AML-193 (cell line): Measurements from ENCODE around the gene CFAP119.

ENCODE experiments used
- DNase-seq, 2 experiments: peaks; one replicate each; lab custom pipeline; 2025; lab: John Stamatoyannopoulos, UW

Gene CFAP119

DNA sequence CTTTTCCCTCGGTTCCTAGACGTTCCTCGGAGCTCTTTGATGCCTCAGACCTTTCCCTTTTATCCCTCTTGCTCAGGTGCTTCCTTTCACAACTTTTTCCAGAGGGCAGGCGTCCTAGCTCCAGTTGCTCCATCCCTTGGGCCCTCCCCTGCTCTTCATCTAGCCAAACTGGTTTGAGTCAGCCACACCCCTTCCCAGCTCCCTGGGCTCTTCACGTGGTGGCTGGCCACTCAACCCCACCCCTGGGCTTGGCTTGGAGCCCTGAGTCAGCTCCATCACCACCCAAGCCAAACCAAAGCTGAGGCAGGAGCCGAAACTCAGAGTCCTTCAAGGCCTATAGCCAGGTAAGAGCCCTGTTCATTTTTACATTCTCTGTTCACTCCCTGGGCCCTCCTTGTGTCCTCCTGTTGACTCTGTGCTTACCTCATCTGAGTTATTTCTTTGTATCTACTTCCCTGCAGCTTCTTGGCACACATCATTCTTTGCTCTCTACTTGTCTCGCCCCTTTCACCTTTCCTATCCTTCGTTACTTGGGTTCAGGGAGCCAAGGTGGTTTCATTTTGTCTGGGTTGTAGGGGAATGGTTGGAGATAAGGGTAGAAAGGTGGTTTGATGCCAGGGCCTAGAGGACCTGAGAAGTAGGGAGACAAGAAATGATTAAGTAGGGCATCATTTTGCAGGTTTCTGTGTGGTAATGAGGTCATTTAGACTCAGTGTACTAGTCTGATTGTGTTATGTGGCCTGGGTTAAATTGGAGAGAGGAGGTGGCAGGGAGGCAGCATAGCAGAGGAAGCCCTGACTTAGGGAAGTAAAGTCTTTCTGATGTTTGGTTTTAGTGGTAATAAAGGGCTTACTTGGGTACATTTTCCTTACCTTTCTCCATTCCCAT lies 21.3 kb downstream of the CFAP119 start:
- no peak for DNase-seq

DNA sequence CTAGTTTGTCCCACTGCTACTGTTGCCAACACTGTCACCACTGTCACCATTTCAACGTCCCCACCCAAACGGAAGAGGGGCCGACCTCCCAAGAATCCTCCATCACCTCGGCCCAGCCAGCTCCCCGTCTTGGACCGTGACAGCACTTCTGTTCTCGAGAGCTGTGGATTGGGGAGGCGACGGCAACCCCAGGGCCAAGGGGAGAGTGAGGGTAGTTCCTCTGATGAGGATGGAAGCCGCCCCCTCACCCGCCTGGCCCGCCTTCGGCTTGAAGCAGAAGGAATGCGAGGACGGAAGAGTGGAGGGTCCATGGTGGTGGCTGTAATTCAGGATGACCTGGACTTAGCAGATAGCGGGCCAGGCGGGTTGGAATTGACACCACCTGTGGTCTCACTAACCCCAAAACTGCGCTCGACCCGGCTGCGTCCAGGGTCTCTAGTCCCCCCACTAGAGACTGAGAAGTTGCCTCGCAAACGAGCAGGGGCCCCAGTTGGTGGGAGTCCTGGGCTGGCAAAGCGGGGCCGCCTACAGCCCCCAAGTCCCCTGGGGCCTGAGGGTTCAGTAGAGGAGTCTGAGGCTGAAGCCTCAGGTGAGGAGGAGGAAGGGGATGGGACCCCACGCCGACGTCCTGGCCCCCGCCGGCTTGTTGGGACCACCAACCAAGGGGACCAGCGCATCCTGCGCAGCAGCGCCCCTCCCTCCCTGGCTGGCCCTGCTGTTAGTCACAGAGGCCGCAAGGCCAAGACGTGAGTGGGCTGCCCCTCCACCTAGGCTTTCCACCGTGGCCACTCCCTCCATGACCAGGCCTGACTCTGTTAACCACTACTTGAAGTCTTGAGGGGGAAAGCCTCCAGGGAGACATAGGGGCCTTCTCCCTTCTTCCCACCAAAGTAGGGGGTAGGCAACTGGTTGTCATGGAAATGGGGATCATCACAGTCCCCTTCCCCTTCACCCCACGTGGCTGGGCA lies 22.6 kb downstream of the CFAP119 start:
- no peak for DNase-seq

DNA sequence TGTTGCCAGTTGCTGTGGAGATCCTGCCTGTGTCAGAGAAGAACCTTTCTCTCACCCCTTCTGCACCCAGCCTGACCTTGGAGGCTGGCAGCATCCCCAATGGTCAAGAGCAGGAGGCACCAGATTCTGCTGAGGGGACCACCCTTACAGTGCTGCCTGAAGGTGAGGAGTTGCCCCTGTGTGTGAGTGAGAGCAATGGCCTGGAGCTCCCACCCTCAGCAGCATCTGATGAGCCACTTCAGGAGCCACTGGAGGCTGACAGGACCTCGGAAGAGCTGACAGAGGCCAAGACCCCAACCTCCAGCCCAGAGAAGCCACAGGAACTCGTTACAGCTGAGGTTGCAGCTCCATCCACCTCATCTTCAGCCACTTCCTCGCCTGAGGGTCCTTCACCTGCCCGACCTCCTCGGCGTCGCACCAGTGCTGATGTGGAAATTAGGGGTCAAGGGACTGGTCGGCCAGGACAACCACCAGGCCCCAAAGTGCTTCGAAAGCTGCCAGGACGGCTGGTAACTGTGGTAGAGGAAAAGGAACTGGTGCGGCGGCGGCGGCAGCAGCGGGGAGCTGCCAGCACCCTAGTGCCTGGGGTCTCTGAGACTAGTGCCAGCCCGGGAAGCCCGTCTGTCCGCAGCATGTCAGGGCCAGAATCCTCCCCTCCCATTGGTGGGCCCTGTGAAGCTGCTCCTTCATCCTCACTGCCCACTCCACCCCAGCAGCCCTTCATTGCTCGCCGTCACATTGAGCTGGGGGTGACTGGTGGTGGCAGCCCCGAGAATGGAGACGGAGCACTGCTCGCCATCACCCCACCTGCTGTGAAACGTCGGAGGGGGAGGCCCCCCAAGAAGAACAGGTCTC lies 23.8 kb downstream of the CFAP119 start:
- DNase-seq = no peak

DNA sequence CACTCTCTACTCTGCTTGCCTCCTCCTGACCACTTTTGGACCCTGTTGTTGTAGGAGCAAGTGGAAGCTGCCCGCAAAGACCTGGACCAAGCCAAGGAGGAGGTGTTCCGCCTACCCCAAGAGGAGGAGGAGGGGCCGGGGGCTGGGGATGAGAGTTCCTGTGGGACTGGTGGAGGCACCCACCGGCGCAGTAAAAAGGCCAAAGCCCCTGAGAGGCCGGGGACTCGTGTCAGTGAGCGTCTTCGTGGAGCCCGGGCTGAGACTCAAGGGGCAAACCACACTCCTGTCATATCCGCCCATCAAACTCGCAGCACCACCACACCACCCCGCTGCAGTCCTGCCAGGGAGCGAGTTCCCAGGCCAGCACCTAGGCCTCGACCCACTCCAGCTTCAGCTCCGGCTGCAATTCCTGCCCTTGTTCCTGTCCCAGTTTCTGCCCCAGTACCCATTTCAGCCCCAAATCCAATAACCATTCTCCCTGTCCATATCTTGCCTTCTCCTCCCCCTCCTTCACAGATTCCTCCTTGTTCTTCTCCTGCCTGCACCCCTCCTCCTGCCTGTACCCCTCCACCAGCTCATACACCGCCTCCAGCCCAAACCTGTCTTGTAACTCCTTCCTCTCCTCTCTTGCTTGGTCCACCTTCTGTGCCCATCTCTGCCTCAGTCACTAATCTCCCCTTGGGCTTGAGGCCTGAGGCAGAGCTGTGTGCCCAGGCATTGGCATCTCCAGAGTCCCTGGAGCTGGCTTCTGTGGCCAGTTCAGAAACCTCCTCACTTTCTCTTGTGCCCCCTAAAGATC lies 24.7 kb downstream of the CFAP119 start:
- DNase-seq = no peak

DNA sequence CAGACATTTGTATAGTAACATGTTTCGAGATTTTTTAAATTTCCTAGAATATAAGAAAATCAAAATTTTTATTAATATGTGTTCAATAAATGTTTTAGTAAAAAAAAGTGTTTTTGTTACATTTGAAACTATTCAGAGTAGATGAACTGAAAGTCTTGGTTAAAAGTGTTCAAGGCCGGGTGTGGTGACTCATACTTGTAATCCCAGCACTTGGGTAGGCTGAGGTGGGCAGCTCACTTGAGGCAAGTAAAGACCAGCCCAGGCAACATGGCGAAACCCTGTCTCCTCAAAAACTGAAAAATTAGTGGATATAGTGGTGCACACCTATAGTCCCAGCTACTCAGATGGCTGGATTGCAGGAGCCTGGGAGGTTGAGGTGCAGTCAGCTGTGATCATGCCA lies 30.5 kb downstream of the CFAP119 start:
- no peak for DNase-seq

DNA sequence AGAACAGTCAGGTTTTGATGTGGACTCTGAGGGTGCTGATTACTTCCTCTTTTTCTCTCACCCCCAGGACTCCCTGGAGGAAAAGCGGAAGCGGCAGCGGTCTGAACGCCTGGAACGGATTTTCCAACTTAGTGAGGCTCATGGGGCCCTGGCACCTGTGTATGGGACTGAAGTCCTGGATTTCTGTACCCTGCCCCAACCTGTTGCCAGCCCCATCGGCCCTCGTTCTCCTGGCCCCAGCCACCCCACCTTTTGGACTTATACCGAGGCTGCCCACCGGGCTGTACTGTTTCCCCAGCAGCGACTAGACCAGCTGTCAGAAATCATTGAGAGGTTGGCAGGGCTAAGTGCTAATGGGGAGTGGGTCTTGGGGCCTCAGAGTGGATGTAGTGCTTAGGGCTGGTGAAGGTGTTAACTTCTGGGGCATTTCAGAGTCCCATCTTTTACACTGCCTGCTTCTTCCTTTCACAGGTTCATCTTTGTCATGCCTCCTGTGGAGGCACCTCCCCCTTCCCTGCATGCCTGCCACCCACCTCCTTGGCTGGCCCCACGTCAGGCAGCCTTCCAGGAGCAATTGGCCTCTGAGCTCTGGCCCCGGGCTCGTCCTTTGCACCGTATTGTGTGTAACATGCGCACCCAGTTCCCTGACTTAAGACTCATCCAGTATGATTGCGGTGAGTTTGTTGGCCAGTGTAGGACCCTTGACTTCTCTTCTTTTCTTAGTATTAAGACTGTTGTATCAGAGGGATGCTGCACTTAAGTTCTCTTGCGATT lies 32.8 kb downstream of the CFAP119 start:
- DNase-seq = no peak

DNA sequence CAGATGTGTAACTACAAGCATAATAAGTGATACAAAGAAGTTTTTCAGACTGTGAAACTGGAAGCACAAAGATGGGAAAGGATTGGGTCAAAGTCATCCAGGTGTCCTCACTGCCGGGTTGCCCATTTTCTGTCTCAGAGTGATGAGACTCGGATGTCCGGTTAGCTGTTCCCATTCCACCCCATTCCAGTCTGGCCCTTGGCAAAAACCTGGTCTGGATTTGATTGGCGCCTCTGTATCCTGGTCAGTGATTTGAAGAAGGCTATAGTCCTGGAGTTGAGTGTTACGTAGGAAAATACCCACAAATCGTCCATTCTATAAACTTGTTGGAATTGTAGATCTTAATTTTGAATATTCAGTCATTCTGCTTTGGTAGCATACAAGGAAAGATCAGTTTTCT lies 33.5 kb downstream of the CFAP119 start:
- DNase-seq = no peak

DNA sequence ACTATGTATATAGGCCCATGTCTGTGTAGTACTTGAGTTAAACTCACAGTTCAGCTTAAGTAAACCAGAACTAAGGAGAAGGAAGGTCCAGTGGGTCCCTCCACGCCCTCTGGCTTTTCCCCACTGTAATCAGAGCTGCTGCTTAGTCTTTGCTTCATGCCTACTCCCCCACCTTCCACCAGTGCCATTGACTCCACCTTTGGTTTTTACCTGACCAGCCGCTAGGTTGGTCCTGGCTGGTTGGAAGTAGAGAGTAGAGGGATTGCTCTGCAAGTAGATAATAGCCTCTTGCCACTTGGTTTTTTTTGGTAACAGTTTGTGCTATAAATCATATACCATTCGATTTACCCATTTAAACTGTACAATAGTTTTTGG lies 36.5 kb downstream of the CFAP119 start:
- no peak for DNase-seq

DNA sequence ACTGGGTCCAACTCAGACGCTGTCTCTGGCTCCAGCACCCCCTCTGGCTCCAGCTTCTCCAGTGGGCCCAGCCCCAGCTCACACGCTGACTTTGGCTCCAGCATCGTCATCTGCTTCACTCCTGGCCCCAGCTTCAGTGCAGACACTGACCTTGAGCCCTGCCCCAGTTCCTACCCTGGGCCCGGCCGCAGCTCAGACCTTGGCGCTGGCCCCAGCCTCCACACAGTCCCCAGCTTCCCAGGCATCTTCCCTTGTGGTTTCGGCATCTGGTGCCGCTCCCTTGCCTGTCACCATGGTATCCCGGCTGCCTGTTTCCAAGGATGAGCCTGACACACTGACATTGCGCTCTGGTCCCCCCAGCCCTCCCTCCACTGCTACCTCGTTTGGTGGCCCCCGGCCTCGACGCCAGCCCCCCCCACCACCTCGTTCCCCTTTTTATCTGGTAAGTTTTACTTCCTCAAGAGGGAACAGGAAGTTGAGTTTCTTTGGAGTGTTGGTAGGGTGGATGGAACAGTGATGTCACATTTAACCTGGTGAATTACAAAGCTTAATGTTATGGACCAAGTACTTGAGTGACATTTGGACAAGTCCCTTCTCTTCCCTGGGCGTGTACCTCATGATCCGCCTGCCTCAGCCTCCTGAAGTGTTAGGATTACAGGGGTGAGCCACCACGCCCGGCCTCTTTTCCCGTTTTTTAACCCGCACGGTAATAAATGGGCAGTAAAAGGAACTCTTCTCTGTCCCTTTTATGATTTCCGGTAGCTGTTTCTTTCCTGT lies 37.0 kb downstream of the CFAP119 start:
- peak; percentile 6 to 21 for DNase-seq

DNA sequence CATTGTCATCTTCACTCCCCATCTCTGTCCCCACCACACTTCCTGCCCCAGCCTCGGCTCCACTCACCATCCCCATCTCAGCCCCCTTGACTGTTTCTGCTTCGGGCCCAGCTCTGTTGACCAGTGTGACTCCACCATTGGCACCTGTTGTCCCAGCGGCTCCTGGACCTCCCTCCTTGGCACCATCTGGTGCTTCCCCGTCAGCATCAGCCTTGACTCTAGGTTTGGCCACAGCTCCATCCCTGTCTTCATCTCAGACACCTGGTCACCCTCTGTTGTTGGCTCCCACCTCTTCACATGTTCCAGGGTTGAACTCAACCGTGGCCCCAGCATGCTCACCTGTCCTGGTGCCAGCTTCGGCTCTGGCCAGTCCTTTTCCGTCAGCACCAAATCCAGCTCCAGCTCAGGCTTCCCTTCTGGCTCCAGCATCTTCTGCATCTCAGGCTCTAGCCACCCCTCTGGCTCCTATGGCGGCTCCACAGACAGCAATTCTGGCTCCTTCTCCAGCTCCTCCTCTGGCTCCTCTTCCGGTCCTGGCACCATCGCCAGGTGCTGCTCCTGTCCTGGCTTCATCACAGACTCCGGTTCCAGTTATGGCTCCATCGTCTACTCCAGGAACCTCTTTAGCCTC lies 38.0 kb downstream of the CFAP119 start:
- no peak for DNase-seq

DNA sequence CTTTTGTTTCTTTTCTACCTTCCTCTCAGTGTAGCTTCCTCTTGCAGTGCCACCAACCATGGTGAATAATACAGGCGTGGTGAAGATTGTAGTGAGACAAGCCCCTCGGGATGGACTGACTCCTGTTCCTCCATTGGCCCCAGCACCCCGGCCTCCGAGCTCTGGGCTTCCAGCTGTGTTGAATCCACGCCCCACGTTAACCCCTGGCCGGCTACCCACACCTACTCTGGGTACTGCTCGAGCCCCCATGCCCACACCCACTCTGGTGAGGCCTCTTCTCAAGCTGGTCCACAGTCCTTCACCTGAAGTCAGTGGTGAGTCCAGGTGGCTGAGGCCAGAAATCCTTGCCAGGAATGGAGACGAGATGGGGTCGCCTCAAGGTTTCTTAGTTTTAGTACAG lies 38.9 kb downstream of the CFAP119 start:
- no peak for DNase-seq

DNA sequence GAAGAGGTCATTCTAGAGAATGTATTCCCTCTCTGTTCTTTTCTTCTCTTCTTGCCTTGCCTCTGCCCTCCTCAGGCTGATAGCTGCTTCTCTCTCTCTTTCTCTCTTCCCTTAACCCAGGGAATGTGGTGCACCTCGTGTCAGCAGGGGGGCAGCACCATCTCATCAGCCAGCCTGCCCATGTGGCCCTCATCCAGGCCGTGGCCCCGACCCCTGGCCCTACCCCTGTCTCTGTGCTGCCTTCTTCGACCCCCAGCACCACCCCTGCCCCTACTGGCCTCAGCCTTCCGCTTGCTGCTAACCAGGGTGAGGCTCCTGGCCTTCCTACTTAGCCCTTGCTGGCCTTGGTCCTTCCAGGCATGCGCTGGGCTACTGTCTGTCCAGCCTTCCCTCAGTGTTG lies 39.4 kb downstream of the CFAP119 start:
- DNase-seq = no peak

DNA sequence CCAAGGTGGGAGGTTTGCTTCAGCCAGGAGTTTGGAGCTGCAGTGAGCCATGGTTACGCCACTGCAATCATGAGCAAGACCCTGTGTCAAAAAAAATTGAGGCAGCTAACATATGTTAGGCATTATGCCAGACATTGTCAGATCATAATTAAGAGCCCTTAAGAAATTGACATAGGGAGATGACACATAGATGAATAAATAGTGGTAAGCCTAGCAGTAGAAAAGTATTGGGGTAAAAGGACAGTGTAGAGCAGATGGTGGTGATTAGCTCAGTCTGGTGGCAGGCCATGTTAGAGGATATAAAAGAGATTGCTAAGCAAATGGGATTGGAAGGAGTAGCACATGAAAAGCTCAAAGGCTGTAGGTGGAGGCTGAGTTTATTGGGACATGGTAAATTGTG lies 40.3 kb downstream of the CFAP119 start:
- DNase-seq = no peak

DNA sequence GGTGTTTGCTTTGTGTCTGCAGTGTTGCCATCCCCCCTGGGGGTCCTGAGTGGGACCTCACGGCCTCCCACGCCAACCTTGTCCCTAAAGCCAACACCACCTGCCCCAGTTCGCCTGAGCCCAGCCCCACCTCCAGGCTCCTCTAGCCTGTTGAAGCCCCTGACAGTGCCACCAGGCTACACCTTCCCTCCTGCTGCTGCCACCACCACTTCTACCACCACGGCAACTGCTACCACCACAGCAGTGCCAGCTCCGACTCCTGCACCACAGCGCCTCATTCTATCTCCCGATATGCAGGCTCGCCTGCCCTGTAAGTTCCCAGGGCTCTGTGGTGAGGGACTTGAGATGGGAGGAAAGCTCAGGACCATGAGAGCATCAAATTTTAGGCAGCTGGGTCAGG lies 40.7 kb downstream of the CFAP119 start:
- no peak for DNase-seq

DNA sequence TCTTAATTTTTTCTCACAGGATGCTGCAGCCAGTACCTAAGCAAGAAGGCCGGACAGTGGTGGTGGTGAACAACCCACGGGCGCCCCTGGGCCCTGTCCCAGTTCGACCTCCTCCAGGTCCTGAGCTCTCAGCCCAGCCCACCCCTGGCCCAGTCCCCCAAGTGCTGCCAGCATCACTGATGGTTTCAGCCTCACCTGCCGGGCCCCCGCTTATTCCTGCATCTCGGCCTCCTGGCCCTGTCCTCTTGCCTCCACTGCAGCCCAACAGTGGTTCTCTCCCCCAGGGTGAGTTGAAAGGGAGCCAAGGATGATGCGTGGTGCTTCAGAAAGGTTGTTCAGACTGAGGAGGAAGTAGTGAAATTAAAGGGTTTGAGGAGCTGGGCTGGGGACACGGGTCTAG lies 41.2 kb downstream of the CFAP119 start:
- DNase-seq = no peak

DNA sequence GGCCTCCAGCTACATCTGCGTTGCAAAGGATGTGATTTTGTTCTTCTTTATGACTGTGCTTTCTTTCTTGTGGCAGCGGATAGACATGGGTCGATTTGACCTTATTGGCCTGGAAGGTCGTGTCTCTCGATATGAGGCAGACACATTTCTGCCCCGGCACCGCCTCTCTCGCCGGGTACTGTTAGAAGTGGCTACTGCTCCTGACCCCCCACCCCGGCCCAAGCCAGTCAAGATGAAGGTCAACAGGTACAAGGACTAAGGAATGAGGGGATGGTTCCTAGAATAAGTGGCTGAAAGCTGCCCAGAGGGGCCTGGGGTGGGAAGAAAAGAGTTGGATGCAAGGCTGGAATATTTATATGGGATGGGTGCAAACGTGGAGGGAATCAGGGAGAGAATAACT lies 41.8 kb downstream of the CFAP119 start:
- no peak for DNase-seq

DNA sequence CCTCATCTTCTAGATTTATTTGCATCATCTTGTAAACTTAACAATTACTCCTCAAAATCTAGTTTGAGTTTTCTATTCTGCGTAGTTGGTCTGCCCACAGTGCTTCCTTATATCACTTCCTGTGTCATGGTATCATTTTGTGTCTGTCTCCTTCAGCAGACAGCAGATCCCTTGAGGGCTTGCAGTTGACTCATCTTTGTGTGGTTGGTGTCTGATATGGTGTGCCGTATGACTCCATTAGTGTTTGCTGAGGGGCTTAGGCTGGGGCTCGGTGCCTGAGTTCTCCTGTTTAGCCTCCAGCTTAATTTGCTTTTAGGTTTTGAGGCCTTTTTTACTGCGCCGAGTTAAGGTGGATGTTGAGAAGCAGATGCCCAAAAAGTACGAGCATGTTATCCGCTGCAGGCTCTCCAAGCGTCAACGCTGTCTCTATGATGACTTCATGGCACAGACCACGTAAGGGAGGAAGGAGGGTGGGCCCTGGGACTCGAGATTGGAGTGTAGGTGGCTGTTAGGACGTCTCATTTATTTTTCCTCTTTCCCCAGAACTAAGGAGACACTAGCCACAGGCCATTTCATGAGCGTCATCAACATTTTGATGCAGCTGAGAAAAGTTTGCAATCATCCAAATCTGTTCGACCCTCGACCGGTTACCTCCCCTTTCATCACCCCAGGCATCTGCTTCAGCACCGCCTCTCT lies 46.0 kb downstream of the CFAP119 start:
- no peak for DNase-seq

DNA sequence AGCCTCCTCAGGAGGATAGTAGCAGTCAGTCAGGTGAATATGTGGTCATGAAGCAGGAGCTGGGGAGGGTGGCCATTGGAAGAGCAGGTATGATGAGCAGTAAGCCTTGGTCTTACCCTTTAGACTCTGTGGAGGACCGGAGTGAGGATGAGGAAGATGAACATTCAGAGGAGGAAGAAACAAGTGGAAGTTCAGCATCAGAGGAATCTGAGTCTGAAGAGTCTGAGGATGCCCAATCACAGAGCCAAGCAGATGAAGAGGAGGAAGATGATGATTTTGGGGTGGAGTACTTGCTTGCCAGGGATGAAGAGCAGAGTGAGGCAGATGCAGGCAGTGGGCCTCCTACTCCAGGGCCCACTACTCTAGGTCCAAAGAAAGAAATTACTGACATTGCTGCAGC lies 50.1 kb downstream of the CFAP119 start:
- no peak for DNase-seq

DNA sequence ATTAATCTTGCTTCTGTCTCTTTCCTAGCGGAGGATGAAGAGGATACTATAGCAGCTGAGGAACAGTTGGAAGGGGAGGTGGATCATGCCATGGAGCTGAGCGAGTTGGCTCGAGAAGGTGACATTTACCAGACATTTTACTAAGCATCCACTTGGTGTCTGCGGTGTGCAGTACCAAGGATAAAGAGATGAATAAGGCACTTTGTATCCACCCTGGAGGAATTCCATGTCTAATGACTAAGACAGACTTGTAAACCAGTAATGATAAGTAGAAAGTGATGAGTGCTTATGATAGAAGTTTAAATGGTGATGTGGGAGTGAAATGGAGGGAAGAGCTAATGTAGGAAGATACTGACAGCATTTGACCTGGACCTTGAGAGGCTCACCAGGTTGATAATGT lies 50.9 kb downstream of the CFAP119 start:
- DNase-seq = no peak
